ENCODE results near the gene ARFRP1. TPM values are rescaled to one million over a fixed set of nuclear protein-coding genes. Genes with fewer than 3 reads are reported as not detected.

The ARFRP1 gene
- total RNA-seq, 1 donor from 2014 or later = 16.3 TPM

GRCh38 chr20:63690898-63691710, 16.7 kb downstream of the ARFRP1 start:
- DNase-seq = no peak

GRCh38 chr20:63690003-63690897, 17.5 kb downstream of the ARFRP1 start:
- no peak for DNase-seq

- DNase-seq = no peak
Measured at GRCh38 chr20:63689046-63690002, 18.5 kb downstream of the ARFRP1 start.

- no peak for DNase-seq
Measured at GRCh38 chr20:63688228-63689045, 19.3 kb downstream of the ARFRP1 start.

GRCh38 chr20:63687419-63688178, 20.2 kb downstream of the ARFRP1 start:
- no peak for DNase-seq

GRCh38 chr20:63686492-63687321, 21.1 kb downstream of the ARFRP1 start:
- peak; percentile 70 for DNase-seq

GRCh38 chr20:63686094-63686491, 21.7 kb downstream of the ARFRP1 start:
- no peak for DNase-seq

- DNase-seq = no peak
Measured at GRCh38 chr20:63685269-63686026, 22.3 kb downstream of the ARFRP1 start.

GRCh38 chr20:63682384-63683139, 25.2 kb downstream of the ARFRP1 start:
- no peak for DNase-seq

- no peak for DNase-seq
Measured at GRCh38 chr20:63681609-63682142, 26.1 kb downstream of the ARFRP1 start.

GRCh38 chr20:63680857-63681608, 26.7 kb downstream of the ARFRP1 start:
- DNase-seq = no peak

GRCh38 chr20:63680427-63680826, 27.3 kb downstream of the ARFRP1 start:
- DNase-seq = no peak

GRCh38 chr20:63679799-63680305, 27.9 kb downstream of the ARFRP1 start:
- no peak for DNase-seq

GRCh38 chr20:63678667-63679465, 28.9 kb downstream of the ARFRP1 start:
- DNase-seq = no peak

GRCh38 chr20:63678071-63678470, 29.7 kb downstream of the ARFRP1 start:
- DNase-seq = no peak

All from skin of body (tissue), 2 donors.